KMS-11 (cell line): Measurements from ENCODE around the gene RUNX1.

Experiments
- H2AFZ ChIP-seq: fragments of 200-600 bp; sonication (generic); 2 replicates; pipeline ENCODE4 v1.6.1; 2016; ENCODE audit warnings: antibody characterized with exemption, mixed run types, low read depth
- H3K27ac ChIP-seq: fragments of 200-600 bp; sonication (generic); 2 replicates; pipeline ENCODE4 v1.6.1; 2016; ENCODE audit warnings: mild to moderate bottlenecking, mixed run types
- H3K27me3 ChIP-seq: fragments of 200-600 bp; sonication (generic); 2 replicates; pipeline ENCODE4 v1.6.1; 2017; ENCODE audit warnings: mild to moderate bottlenecking, low read depth, mixed run types, moderate library complexity; ENCODE audit not compliant: insufficient read depth
- H3K36me3 ChIP-seq: fragments of 200-600 bp; sonication (generic); 2 replicates; pipeline ENCODE4 v1.6.1; 2017; ENCODE audit warnings: mild to moderate bottlenecking, mixed run types; ENCODE audit not compliant: insufficient read depth
- H3K4me1 ChIP-seq: fragments of 200-600 bp; sonication (generic); 2 replicates; pipeline ENCODE4 v1.6.1; 2016; ENCODE audit warnings: mild to moderate bottlenecking, low read depth, mixed run types; ENCODE audit not compliant: poor library complexity, severe bottlenecking
- H3K4me2 ChIP-seq: fragments of 200-600 bp; sonication (generic); 2 replicates; pipeline ENCODE4 v1.7.0; 2016; ENCODE audit warnings: mild to moderate bottlenecking, mixed run types
- H3K4me3 ChIP-seq: fragments of 200-600 bp; sonication (generic); IDR thresholded peaks from 2 replicates; pipeline ENCODE4 v1.6.1; 2017; ENCODE audit warnings: low read depth, low read length, mixed read lengths; ENCODE audit not compliant: insufficient read depth
- H3K79me2 ChIP-seq: fragments of 200-600 bp; sonication (generic); 2 replicates; pipeline ENCODE4 v1.6.1; 2016; ENCODE audit warnings: low read depth, mixed run types; ENCODE audit not compliant: insufficient read depth
- H3K9ac ChIP-seq: fragments of 200-600 bp; sonication (generic); 2 replicates; pipeline ENCODE4 v1.6.1; 2016; ENCODE audit warnings: mild to moderate bottlenecking, mixed run types
- H4K20me1 ChIP-seq: fragments of 200-600 bp; sonication (generic); 2 replicates; pipeline ENCODE4 v1.6.1; 2016; ENCODE audit warnings: mild to moderate bottlenecking, mixed run types; ENCODE audit not compliant: insufficient read depth
- TF ChIP-seq, protein P1 (sequence below): fragments of 200-600 bp; sonication (generic); conservative IDR thresholded peaks from 2 replicates; pipeline ENCODE4 v1.6.1; 2017; ENCODE audit warnings: low read depth, mild to moderate bottlenecking, antibody characterized with exemption, low read length, moderate library complexity, mixed read lengths

The RUNX1 gene

DNA sequence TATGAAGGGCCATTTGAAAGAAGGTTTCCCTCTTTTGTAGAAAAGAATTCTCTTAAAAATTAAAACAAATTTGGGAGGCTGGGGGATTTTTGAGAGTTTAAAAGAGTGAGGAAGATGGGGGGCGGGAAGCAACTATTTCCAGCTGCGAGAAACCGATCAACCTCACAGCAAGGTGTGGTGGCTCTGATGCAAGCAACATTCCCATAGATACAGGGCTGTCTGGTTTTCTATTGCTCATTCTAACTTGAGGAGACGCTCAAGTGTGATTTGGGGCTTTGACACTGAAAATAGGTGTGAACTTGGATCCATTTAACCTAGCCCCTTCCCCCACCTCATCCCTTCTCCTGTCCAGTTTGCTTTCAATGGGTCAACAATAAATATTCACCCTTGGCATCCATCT lies 7.2 kb downstream of the RUNX1 start:
- TF ChIP-seq, protein P1, sequence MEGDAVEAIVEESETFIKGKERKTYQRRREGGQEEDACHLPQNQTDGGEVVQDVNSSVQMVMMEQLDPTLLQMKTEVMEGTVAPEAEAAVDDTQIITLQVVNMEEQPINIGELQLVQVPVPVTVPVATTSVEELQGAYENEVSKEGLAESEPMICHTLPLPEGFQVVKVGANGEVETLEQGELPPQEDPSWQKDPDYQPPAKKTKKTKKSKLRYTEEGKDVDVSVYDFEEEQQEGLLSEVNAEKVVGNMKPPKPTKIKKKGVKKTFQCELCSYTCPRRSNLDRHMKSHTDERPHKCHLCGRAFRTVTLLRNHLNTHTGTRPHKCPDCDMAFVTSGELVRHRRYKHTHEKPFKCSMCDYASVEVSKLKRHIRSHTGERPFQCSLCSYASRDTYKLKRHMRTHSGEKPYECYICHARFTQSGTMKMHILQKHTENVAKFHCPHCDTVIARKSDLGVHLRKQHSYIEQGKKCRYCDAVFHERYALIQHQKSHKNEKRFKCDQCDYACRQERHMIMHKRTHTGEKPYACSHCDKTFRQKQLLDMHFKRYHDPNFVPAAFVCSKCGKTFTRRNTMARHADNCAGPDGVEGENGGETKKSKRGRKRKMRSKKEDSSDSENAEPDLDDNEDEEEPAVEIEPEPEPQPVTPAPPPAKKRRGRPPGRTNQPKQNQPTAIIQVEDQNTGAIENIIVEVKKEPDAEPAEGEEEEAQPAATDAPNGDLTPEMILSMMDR = no peak
- peaks cover 5% of the 10 kb centered on the region for H3K4me1 ChIP-seq
- no peak overlapping the region for H3K27ac ChIP-seq
- H4K20me1 ChIP-seq = no peaks in the 10 kb centered on the region
- no peak overlapping the region for H2AFZ ChIP-seq
- no peaks in the 10 kb centered on the region for H3K36me3 ChIP-seq
- no peak overlapping the region for H3K9ac ChIP-seq
- no peak overlapping the region for H3K4me3 ChIP-seq
- no peak overlapping the region for H3K4me2 ChIP-seq
- no peaks in the 10 kb centered on the region for H3K79me2 ChIP-seq
- H3K27me3 ChIP-seq = peaks cover 16% of the 10 kb centered on the region

DNA sequence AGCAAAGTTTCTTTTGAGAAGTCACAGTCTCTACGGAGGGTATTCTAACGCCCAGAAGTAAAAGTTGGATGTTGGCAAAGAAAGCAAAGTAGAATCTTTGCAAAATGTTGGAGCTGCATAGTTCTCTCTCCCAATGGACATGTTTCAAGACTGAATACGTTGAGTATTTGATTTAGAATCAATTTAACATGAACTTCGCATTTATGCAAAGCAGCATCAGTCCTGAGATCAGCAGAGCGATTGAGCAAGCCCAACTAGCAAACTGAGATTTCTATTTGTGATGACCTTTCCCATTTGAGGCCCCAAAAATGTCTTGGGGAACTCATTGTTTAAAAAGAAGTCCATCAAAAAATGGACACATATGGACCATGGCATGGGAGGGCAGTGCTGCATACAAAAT lies 8.0 kb downstream of the RUNX1 start:
- no peaks in the 10 kb centered on the region for H3K79me2 ChIP-seq
- no peaks in the 10 kb centered on the region for H3K36me3 ChIP-seq
- no peak overlapping the region for H3K9ac ChIP-seq
- TF ChIP-seq, protein P1 = no peak
- H4K20me1 ChIP-seq = no peaks in the 10 kb centered on the region
- no peak overlapping the region for H3K4me3 ChIP-seq
- no peak overlapping the region for H3K4me2 ChIP-seq
- H3K27ac ChIP-seq = no peak overlapping the region
- H3K4me1 ChIP-seq = peaks cover 4% of the 10 kb centered on the region
- peaks cover 8% of the 10 kb centered on the region; the same call in 1 of the 2 replicates for H3K27me3 ChIP-seq
- H2AFZ ChIP-seq = no peak overlapping the region

DNA sequence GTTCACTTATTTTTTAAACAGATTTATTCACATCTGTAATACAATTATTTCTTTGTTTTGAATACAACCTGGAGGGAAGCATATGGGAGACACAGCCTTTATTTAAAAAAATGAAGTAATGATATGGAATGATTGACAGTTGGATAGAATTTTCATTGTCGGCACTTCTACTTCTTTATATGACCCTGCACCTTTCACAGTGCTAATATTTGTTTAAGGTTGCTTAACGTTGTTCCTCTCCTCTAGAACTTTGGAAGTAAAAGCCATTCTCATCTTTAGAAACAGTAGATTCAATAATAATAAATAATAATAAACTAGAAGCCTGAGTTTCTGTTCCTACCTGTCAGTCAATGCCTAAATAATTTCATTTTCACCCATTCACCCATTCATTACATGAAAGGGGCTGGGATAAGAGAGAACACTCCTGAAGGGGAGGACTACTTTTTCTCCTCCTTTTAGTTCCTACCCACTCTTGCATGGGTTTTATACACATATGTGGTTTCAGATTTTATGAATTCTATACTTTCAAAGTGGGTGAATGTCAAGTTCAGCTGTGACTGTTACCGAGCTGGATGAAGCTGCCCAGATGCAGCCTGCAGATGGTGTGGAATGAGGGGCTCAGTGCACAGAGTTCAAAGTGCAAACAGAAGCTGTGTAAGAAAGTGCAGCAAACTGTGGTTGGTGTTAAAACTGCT lies 9.4 kb downstream of the RUNX1 start:
- H3K27me3 ChIP-seq = no peaks in the 10 kb centered on the region; the same call in 1 of the 2 replicates
- H2AFZ ChIP-seq = no peak overlapping the region
- H3K36me3 ChIP-seq = no peaks in the 10 kb centered on the region
- no peaks in the 10 kb centered on the region for H4K20me1 ChIP-seq
- H3K4me1 ChIP-seq = peaks cover 4% of the 10 kb centered on the region
- H3K9ac ChIP-seq = no peak overlapping the region
- no peak overlapping the region for H3K4me3 ChIP-seq
- no peak overlapping the region for H3K4me2 ChIP-seq
- TF ChIP-seq, protein P1 = no peak
- no peak overlapping the region for H3K27ac ChIP-seq
- H3K79me2 ChIP-seq = no peaks in the 10 kb centered on the region

DNA sequence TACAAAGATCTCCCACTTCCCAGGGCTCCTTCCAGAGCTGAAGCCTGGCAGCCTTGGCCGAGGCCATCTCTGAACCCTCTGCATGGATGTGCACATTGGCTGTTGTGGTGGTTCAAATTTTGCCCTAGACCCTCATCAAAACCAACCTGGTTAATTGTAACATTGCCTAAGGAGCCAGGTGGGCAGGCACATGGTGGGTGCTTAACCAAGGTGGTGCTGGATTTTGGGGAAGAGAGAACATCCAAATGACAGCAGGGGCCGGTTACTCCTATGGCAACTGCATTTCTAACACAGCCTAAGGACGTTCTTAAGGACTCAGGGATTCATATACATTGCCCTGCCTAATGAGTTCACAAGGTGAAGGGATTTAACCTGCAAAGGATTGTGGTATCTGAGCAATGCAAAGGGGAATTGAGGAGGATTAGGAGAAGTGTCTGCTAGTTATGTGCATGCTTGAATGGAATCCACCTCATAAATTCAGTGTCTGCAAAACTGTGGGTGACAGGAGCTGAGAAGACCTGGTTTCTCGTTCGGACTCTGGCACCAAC lies 10.3 kb downstream of the RUNX1 start:
- no peak overlapping the region for H3K4me2 ChIP-seq
- TF ChIP-seq, protein P1 = no peak
- no peaks in the 10 kb centered on the region; the same call in 1 of the 2 replicates for H3K27me3 ChIP-seq
- no peak overlapping the region for H3K4me3 ChIP-seq
- H3K4me1 ChIP-seq = peaks cover 4% of the 10 kb centered on the region
- no peaks in the 10 kb centered on the region for H3K36me3 ChIP-seq
- no peak overlapping the region for H3K9ac ChIP-seq
- H3K27ac ChIP-seq = no peak overlapping the region
- H4K20me1 ChIP-seq = no peaks in the 10 kb centered on the region
- no peaks in the 10 kb centered on the region for H3K79me2 ChIP-seq
- H2AFZ ChIP-seq = no peak overlapping the region
